ENCODE measurements around the gene CREB3L2. TPM values are rescaled to one million over a fixed set of nuclear protein-coding genes. Genes with fewer than 3 reads are reported as not detected.
A peak's percentile ranks its signal among the peaks of the same experiment; 100 is the strongest.

Gene CREB3L2
- polyA plus RNA-seq, 1 of the 3 experiments (the other 2 are of a cell fraction) = 22.9 TPM

- TF ChIP-seq MAX (IDR thresholded peaks at IDR 0.05; ENCODE audit: low read depth) (no peak), SMC3 (IDR thresholded peaks at IDR 0.05; ENCODE audit: low read depth, low read length) (no peak), RFX5 (IDR thresholded peaks at IDR 0.05; ENCODE audit: low read length) (no peak), CTCF (IDR thresholded peaks at IDR 0.05) (no peak), RAD21 (IDR thresholded peaks at IDR 0.05; ENCODE audit: low read length) (no peak), GABPA (IDR thresholded peaks at IDR 0.05; ENCODE audit: low read depth) (no peak)
- POLR2A ChIA-PET = no interaction called here
- H3K9ac ChIP-seq = no peak overlapping the region
These were observed 121.5 kb downstream of the CREB3L2 start for GRCh38 chr7:137880432-137880831.

GRCh38 chr7:137879357-137880158 lies 122.3 kb downstream of the CREB3L2 start:
- CTCF ChIA-PET = interaction anchor here (0.8 to 2.7 kb wide), 5 partner anchors 20 to 224 kb away, joined by 3 to 11 read pairs (median 4); no protein-coding TSS in a partner anchor

More at GRCh38 chr7:137880432-137880831, 121.5 kb downstream of the CREB3L2 start:
- no peak overlapping the region for H2AFZ ChIP-seq (ENCODE audit: low read depth)
- H4K20me1 ChIP-seq (ENCODE audit: insufficient read depth) = no peaks in the 10 kb centered on the region
- peak overlapping the region in 1 of 2 experiments; percentile 96; a peak in 2 of 4 replicates for H3K27ac ChIP-seq (ENCODE audit: low read depth in 2 of 2, low read length in 1 of 2)
- WGBS (ENCODE audit: low lambda C conversion rate) = 93% methylated on average over 5 of the region's 5 CpGs
- H3K4me2 ChIP-seq = no peak overlapping the region
- peaks cover 76 to 82% of the 10 kb centered on the region in 2 experiments for H3K36me3 ChIP-seq (replicated peaks in 1 of 2; ENCODE audit: control insufficient read depth in 1 of 2, insufficient read depth in 2 of 2, low read length in 1 of 2)
- peaks cover 4% of the 10 kb centered on the region; the same call in 1 of the 2 replicates for H3K79me2 ChIP-seq (ENCODE audit: insufficient read depth)
- H3K27me3 ChIP-seq (ENCODE audit: insufficient read depth) = no peaks in the 10 kb centered on the region
- no peaks in the 10 kb centered on the region for H3K9me2 ChIP-seq
- CTCF ChIA-PET = interaction anchor here (0.8 to 2.4 kb wide), 3 partner anchors 10 to 224 kb away, joined by 3 to 13 read pairs (median 3); no protein-coding TSS in a partner anchor
- no peaks in the 10 kb centered on the region for H3K9me3 ChIP-seq
- peaks cover 5 to 35% of the 10 kb centered on the region in 2 experiments for H3K4me1 ChIP-seq (ENCODE audit: control insufficient read depth in 1 of 2, insufficient read depth in 2 of 2, low read depth in 1 of 2, low read length in 1 of 2)
- no peak overlapping the region for H3K4me3 ChIP-seq (ENCODE audit: low read depth in 2 of 2, low read length in 1 of 2)
- H3F3A ChIP-seq (replicated peaks; ENCODE audit: insufficient read depth) = peaks cover 64% of the 10 kb centered on the region
- no peak for DNase-seq

More at GRCh38 chr7:137879357-137880158, 122.3 kb downstream of the CREB3L2 start:
- no peak overlapping the region for H3K9ac ChIP-seq
- H3K9me2 ChIP-seq = no peaks in the 10 kb centered on the region
- no peaks in the 10 kb centered on the region for H3K27me3 ChIP-seq (ENCODE audit: insufficient read depth)
- H3K9me3 ChIP-seq = no peaks in the 10 kb centered on the region
- peaks cover 4% of the 10 kb centered on the region; the same call in 1 of the 2 replicates for H3K79me2 ChIP-seq (ENCODE audit: insufficient read depth)
- no peak for DNase-seq
- peaks cover 71 to 75% of the 10 kb centered on the region in 2 experiments for H3K36me3 ChIP-seq (replicated peaks in 1 of 2; ENCODE audit: control insufficient read depth in 1 of 2, insufficient read depth in 2 of 2, low read length in 1 of 2)
- TF ChIP-seq IRF3 (IDR thresholded peaks at IDR 0.05; ENCODE audit: low read depth, low read length) = no peak
- no peak for TF ChIP-seq MAX (IDR thresholded peaks at IDR 0.05; ENCODE audit: low read depth)
- no peak for TF ChIP-seq POLR2AphosphoS5 (IDR thresholded peaks at IDR 0.05; ENCODE audit: low read depth, low read length)
- TF ChIP-seq CTCF (IDR thresholded peaks at IDR 0.05) = no peak
- TF ChIP-seq EZH2phosphoT487 (IDR thresholded peaks at IDR 0.05; ENCODE audit: borderline replicate concordance, low read depth) = no peak
- TF ChIP-seq EP300 (IDR thresholded peaks at IDR 0.05; ENCODE audit: borderline replicate concordance in 1 of 2, low read depth in 1 of 2, low read length in 1 of 2) = no peak
- TF ChIP-seq SMC3 (IDR thresholded peaks at IDR 0.05; ENCODE audit: low read depth, low read length) = no peak
- TF ChIP-seq JUND (IDR thresholded peaks at IDR 0.05) = no peak
- no peak for TF ChIP-seq RXRA (IDR thresholded peaks at IDR 0.05; ENCODE audit: borderline replicate concordance, low read depth)
- TF ChIP-seq PBX3 (IDR thresholded peaks at IDR 0.05) = no peak
- no peak for TF ChIP-seq RAD21 (IDR thresholded peaks at IDR 0.05; ENCODE audit: low read length)
- no peak for TF ChIP-seq USF1 (IDR thresholded peaks at IDR 0.05; ENCODE audit: borderline replicate concordance, low read depth)
- no peak for TF ChIP-seq MEF2A (IDR thresholded peaks at IDR 0.05; ENCODE audit: borderline replicate concordance, low read depth)
- no peaks in the 10 kb centered on the region for H4K20me1 ChIP-seq (ENCODE audit: insufficient read depth)
- POLR2A ChIA-PET = no interaction called here
- H2AFZ ChIP-seq (ENCODE audit: low read depth) = no peak overlapping the region
- peak overlapping the region in 1 of 2 experiments; percentile 96; a peak in 2 of 4 replicates for H3K27ac ChIP-seq (ENCODE audit: low read depth in 2 of 2, low read length in 1 of 2)
- H3K4me1 ChIP-seq (ENCODE audit: control insufficient read depth in 1 of 2, insufficient read depth in 2 of 2, low read depth in 1 of 2, low read length in 1 of 2) = peaks cover 13 to 44% of the 10 kb centered on the region in 2 experiments
- H3F3A ChIP-seq (replicated peaks; ENCODE audit: insufficient read depth) = peaks cover 66% of the 10 kb centered on the region
- H3K4me2 ChIP-seq = no peak overlapping the region
- WGBS (ENCODE audit: low lambda C conversion rate) = 95% methylated on average over 20 of the region's 20 CpGs
- H3K4me3 ChIP-seq (ENCODE audit: low read depth in 2 of 2, low read length in 1 of 2) = no peak overlapping the region

Measured in SK-N-SH (cell line).